Ovary (tissue), 3 donors: Measurements from ENCODE around the gene ATP6V1C2.

Experiments
- EP300 ChIP-seq: sonication (generic); formaldehyde crosslinking; IDR thresholded peaks from one replicate; pipeline ENCODE4 v1.6.1; 2017; ENCODE audit warnings: antibody characterized with exemption
- TF ChIP-seq, protein P1 (sequence below), 3 donors: fragments of 450-650 bp in 2 of 3; fragments of 200-600 bp in 1 of 3; IDR thresholded peaks; one replicate each; pipeline versions ENCODE4 v1.5.1 to v1.8.0; 2016 to 2022; ENCODE audit warnings: antibody characterized with exemption in 3 of 3, mild to moderate bottlenecking in 1 of 3
- donor health status: DM: no; HTN: no; CAD: no.

GRCh38 chr2:10680214-10680613, 41.2 kb upstream of the ATP6V1C2 start:
- TF ChIP-seq EP300, result no peak
- TF ChIP-seq, protein P1, sequence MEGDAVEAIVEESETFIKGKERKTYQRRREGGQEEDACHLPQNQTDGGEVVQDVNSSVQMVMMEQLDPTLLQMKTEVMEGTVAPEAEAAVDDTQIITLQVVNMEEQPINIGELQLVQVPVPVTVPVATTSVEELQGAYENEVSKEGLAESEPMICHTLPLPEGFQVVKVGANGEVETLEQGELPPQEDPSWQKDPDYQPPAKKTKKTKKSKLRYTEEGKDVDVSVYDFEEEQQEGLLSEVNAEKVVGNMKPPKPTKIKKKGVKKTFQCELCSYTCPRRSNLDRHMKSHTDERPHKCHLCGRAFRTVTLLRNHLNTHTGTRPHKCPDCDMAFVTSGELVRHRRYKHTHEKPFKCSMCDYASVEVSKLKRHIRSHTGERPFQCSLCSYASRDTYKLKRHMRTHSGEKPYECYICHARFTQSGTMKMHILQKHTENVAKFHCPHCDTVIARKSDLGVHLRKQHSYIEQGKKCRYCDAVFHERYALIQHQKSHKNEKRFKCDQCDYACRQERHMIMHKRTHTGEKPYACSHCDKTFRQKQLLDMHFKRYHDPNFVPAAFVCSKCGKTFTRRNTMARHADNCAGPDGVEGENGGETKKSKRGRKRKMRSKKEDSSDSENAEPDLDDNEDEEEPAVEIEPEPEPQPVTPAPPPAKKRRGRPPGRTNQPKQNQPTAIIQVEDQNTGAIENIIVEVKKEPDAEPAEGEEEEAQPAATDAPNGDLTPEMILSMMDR (IDR thresholded peaks at IDR 0.05), result no peak
